ENCODE results near the gene TTC23L.
"Not testable (repeated sequence)": the region's sequence is repeated elsewhere in the genome, so short reads cannot be mapped to it uniquely, and the experiment has no call there.

TTC23L gene, protein sequence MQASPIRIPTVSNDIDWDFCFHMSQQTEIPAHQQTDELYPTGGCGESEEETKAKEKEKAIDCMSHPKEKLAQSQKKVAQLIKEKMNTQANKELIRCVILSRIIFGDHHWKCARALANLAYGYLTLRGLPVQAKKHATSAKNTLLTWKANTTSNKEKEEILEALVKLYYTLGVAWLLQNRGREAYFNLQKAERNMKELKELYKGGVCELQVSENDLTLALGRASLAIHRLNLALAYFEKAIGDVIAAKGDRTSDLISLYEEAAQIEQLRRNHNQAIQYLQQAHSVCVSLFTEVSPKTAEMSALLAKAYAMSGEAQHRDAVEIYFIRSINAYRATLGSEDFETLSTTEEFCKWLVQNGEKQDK

DNA sequence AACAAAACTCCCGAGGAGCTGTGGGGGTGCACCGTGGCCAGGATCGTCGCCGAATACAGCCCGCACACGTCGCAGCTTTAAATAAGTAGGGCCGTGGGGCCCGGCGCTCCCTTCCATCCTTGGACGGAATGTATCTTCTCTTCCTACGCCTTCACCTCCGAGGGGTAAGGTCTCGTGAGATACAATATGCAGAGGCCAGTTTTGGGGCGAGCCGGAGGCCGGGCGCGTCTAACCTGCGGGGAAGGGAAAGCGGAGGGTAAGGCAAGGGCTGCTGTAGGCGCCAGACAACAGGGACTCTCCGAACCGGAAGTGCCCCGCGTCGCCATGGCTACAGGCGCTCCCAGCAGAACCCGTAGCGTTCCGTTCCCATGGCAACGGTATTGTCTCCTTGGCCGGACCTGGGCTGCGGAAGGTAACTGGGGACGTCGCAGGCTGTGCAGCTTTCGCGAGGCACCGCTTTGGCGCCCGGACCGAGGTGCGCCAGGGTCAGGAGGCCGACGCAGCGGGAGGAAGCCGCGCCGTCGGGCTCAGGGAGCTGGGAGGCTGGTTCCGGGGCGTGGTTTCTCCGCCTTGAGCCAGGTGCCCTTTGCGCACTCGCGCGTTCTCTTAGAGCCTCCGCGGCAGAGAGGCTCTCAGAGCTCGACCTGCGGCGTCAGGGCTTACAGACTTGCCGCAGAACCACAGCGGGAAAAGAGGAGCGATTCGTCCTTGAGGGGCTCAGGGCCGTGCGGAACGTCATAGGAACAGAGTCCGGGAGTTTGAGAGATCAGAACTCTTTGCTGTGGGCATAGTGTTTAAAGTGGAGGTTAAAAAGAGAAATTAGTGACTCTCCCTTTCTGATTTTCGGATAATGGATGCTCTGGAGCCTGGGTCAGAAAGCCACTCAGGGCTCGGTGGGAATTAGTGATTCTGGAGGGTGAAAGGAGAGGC lies at the start of gene TTC23L:
Gene TTC23L (plus strand): TSS at position 380 of the 930 bp plus-strand sequence. CDS start 1,508 bp downstream, outside the sequence.
- DNase-seq (ENCODE audit: low read depth) = peak; percentile 81

DNA sequence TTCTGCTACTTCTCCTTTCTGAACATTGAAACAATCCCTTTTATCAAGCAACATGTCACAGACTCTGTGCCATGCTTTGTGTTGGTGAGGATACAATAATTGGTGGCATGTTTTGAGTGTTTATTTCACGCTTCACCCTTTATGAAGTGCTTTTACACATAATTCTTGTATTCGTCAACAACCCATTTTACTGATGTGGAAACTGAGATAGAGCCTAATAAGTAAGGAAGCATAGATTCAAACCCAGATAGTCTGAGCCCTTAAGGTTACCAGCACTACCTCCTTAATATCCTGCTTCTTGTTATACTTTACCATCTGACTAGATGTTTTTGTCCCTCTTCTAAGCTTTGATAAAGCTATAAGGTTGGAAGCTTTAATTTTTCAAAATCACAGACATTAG lies 49.3 kb upstream of the TTC23L start:
- no peak for DNase-seq (ENCODE audit: low read depth)

DNA sequence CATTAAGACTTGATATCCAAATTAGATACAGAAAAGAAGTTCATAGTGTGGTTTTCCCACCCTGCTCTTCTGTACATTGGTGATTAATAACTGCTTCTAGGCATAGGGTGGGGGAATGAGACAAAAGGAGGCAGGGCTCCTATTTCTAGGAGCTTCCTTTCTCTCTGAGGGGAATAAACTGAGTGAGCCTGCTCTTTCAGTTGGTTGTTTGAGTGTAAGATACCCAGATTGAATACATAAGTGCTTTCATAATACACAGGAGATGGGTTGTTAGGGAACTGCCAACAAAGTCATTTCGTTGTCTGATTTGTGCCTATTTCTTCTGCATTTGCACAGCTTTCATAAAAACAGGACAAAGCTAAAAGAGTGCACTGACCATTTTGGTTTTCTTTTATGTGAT lies 48.9 kb upstream of the TTC23L start:
- DNase-seq (ENCODE audit: low read depth) = no peak

DNA sequence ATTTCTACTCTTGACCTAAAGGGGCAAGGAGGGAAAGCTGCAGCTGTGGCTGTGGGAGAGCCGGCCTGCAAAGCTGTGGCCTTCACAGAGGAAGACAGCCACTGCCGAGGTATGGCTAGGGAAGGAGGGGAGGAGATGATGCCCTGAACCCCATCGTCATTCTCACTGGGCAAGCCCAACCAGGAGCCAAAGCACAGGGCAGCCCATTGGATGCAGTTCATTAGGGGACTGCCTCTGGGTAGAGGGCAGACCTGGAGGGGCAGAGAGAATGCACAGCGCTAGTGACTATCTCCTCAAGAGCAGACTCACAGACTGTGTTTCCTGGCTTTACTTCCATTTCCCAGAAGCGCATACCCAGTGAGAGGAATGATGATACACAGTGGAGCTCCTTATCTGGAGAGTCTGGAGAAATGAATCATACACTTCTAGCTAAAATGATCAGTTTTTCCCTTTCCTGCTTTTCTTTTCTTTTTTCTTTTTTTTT lies 47.2 kb upstream of the TTC23L start:
- DNase-seq (ENCODE audit: low read depth) = no peak

DNA sequence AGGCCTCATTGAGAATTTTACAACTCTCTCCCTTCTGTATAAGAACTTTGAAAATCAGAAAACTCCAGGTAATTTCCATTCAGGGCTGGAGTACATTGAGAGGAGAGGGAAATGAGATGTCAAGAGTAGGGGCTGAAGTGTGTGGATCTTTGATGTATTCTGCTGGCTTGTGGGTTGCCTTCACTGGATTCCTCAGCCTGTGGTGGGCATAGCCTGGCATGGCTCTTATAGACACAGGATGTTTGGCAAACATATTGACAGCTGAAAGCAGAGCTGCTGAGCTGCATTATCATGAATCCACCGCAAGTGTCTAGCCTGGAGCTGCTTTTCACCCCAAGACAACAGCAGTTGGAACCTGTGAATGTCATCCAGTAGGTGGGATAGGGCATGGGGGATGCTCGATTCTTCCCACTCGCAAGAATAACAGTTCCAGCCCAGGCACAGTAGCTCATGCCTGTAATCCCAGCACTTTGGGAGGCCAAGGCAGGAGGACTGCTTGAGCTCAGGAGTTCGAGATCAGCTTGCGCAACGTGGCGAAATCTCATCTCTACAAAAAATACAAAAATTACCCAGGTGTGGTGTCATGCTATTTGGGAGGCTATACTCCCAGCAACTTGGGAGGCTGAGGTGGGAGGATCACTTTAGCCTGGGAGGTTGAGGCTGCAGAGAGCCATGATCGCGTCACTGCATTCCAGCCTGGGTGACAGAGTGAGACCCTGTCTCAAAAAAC lies 36.0 kb upstream of the TTC23L start:
- DNase-seq (ENCODE audit: low read depth) = no peak

DNA sequence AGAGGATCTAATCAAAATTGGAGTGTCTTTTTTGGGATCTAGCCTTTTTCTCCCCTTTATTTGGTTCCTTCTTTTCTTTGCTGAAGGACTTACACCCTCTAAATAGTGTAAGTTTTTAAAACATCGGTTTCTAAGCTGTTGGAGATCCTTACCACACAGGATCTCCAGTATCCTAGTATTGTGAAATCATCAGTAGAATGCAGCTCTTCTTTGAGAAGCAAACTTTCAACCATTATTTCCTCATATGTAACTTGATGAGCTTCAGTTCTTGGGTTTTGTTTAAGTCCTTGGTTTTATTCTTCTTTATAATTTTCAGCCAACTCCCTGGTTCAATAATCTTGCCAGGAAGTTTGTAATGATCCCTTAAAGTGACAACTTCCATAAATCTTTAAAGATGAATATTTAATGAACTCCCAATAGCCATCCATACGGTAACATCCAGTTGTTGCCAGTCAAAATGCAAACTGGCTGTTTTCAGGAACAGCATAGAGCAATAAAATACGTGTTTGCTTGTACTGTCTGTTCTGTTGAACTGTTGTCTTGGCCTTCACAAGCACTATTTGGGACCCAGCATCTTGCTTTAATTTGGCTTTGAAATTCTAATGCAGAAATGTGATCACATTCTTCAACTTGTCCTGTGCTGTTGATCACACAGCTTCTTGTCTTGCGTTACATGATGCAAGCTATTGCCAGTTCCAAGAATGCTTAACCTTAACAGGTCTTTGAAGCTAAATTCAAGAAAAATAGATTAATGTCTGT lies 34.8 kb upstream of the TTC23L start:
- DNase-seq (ENCODE audit: low read depth) = no peak

DNA sequence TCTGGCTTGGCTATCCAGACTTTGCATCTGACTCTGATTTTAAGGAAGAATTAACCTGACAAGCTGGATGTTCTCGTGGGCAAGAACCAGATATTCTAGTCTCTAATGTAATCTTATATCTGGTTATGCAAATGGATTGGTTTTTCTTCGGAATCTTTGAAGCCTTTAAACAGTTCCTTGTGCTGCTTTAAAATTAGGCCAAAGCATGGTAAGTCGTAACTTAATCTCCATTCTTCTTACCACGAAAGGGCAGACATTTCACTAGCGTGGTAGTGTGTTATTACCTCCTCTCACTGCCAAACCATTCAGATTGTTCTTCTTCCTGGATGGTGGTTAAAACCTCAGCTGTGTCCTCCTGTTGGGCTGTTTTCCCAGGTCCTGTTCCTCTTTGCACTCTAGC lies 34.1 kb upstream of the TTC23L start:
- DNase-seq (ENCODE audit: low read depth) = no peak

DNA sequence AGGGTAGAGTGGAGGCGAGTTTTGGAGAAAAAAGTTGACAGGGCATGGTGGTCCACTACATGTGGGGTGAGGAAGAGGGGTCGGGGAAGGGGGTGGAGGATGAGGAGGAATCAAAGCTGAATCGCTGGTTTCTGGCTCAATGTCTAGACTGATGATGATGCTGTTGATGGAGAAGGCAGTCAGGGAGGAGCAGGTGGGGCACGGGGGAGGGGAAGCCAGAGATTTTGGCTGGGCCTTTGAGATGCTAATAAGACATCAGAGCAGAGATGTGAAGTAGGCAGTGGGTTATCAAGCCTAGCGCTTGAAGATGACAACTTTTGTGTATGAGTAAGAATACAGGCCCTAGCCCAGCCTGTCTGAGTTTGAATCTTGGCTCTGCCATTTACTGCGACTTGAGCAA lies 32.4 kb upstream of the TTC23L start:
- no peak for DNase-seq (ENCODE audit: low read depth)

DNA sequence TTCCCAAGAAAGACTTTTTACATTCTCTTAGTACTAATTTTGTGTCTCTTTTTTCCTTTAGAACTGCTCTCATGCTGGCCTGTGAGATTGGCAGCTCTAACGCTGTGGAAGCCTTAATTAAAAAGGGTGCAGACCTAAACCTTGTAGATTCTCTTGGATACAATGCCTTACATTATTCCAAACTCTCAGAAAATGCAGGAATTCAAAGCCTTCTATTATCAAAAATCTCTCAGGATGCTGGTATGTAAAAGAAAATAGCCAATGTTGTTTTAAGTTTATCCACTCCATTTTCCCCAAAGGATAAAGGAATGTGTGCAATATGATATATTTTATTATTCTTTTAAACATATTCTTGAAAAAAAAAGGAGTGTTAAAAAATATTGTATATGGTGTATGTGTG lies 27.3 kb upstream of the TTC23L start:
- DNase-seq (ENCODE audit: low read depth) = no peak

DNA sequence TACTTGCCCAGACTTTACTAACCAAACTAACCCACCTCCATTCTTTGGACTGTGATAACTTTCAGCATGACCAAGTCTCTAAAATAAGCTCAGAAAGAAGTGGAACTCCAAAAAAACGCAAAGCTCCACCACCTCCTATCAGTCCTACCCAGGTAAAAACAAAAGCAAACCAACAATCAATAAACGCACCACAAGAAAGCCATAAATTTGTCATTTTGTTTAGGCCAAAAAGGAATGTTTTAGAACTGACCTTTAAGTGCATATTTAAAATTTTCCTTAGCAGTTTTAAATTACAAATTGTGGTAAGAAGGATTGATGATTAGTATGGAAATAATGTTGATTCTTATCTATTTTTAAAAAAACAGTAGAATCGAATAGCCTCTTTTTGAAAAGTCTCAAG lies 25.5 kb upstream of the TTC23L start:
- DNase-seq (ENCODE audit: low read depth) = no peak

DNA sequence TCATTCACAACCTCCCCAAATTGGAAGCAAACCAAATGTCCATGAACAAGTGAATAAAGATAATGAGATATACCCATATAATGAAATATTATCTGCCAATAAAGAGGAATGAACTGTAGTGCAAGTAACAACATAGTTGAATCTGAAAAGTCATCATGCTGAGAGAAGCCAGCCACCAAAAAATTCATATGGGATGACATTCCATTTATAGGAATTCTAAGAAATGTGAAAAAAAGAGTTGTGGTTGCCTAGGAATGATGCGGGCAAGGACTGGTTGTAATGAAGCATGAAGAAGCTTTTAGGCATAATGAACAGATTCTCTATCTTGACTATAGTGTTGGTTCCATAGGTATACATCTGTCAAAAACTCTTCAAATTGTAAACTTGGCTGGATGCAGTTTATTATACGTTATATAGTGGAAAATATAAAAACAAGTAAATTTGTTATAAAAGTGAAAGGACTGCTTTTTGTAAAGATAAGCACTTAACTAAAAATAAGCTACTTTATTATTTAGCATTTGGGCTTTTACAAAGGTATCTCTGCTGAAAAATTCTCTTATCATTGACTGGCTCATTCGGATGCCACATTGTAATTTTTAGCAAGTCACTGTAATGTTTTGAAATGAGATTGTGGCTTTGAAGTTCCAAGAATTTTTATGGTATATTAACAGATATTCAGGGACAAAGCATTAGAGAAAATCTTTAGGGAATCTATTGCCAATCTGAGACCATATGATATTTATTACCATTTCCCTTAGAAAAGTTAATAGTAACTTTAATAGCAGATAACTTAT lies 21.2 kb upstream of the TTC23L start:
- DNase-seq (ENCODE audit: low read depth) = no peak

DNA sequence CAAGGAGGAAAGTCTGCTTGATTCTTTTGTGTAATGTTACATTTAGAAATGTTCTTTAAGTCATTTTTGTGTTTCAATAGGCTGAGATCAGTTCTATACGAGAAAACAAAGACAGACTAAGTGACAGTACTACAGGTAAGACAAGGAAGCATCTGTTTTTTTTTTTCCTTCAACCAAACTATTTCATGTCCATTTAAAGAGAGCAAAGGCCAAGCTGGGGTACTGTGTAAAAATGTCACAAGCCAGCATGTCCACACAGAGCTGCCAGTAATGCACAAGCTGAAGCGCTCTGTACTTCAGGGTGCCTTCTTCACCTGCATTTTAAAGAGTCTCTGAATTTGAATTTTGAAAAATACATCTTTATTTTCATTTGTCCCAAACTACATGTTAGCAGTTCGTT lies 20.2 kb upstream of the TTC23L start:
- DNase-seq (ENCODE audit: low read depth) = no peak

DNA sequence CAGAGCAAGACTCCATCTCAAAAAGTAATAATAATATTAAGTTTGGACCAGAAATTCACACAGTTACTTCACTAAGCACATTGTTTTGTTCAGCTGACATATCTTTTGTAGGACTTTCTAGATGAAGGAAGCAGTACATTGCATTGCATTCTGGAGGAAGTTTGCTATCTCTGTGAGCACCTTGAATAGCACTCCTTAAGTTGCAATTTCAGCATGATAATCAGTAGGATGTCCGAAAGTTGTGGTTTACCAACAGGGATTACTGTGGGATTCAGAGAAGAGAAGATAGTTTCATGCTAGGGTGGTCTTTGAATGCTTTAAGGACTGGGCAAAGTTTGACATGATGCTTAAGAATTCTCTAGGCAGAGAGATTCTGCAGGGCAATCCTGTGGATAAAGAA lies 18.4 kb upstream of the TTC23L start:
- no peak for DNase-seq (ENCODE audit: low read depth)

DNA sequence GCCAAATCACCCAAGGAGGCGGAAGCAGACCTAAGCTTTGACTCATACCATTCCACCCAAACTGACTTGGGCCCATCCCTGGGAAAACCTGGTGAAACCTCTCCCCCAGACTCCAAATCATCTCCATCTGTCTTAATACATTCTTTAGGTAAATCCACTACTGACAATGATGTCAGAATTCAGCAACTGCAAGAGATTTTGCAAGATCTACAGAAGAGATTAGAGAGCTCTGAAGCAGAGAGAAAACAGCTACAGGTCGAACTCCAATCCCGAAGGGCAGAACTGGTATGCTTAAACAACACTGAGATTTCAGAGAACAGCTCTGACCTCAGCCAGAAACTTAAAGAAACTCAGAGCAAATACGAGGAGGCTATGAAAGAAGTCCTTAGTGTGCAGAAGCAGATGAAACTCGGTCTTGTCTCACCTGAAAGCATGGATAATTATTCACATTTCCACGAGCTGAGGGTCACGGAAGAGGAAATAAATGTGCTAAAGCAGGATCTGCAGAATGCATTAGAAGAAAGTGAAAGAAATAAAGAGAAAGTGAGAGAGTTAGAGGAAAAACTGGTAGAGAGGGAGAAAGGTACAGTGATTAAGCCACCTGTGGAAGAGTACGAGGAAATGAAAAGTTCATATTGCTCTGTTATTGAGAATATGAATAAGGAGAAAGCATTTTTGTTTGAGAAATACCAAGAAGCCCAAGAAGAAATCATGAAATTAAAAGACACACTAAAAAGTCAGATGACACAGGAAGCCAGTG lies 15.8 kb upstream of the TTC23L start:
- DNase-seq (ENCODE audit: low read depth) = no peak

DNA sequence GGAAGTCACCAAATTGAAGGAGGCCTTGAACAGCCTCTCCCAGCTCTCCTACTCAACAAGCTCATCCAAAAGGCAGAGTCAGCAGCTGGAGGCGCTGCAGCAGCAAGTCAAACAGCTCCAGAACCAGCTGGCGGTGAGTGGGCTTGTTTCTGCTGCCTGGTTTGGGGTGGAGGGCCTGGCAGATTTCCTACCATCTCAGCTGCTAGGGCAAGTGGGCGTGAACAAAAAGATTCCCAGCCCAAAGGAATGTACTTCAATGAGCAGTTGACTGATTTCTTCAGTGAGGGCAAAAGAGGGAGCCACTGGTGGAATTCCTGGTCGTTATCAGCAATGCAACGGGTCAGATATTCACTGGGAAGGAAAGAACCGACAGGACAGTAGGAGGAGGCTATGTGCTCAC lies 12.6 kb upstream of the TTC23L start:
- DNase-seq (ENCODE audit: low read depth) = no peak

DNA sequence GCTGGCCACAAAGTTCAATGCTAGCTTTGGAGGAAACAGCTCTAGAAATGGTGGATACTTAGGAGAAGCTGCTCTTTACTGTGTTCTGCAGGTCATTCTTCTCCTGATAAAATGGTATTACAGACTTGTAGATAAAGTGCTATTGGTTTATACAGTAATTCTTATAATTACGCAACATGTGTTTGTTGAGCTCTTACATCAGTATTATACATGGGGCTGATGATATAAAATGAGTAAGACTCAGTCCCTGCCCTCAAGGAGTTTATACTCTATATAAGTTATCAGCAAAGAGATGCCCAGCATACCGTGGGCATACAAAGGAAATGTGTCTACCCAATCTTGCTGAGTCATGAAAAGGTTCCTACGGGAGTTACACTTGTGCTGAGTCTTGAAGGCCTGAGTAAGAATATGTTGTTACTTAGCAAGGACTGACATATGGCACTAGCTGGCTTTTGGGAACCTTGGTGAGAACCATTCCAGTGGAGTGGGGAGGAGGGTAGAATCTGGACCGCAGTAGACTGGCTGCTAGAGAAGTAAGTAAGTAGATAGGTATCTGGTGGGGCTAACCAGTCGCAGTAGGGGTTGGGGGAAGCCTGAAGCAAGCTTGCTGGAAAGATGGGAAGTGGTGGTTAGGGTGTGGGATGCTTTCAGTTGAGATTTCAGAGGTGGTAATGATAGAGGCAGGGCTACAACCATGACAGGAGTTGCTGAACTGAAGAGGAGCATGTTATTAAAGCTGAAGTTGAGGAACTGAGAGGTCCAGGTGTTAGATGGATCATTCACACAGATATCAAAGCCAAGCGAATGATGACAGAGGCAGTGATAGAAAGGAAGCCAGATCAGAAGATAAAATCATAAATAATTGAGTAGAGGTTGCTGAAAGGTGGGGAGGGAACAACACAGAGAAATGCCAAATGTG lies 11.1 kb upstream of the TTC23L start:
- no peak for DNase-seq (ENCODE audit: low read depth)

DNA sequence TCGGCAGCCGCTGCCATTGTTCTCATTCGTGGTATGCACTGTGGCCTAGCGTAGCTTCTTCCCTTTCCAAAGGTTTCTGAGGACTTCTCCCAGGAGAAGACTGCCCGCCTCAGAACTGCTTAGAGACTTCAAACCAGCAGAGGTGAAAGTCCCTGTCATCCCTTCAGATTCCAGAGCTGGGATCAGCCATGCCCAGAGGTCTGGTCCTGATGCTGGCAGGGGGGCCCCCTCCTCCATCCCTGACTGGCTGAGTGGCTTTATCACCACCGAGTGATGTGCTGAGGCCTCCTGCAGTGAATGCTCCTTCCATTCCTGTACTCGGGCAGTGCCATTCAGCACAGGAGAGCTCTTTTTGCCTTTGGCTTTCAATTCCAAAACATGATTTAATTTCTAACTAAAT lies 8.1 kb upstream of the TTC23L start:
- not testable (repeated sequence) for DNase-seq (ENCODE audit: low read depth)

DNA sequence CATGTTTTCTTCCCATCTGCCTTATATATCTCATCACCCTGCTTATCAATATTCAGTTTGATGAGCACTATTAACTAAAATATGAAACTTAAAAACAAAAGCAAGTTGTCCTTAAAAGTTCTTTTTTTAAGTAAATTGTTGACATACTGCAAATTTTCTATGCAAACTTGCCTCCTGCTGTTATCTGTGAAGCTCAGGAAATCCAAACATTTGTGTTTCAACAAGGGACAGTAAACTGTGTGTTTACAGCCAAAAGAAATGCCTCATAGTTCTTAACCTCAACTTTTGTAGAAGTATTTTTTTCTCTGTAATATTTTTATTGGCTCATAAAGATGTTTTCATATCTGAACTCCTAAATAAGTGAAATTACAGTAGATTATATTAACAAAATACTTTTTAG lies 7.7 kb upstream of the TTC23L start:
- DNase-seq (ENCODE audit: low read depth) = no peak

DNA sequence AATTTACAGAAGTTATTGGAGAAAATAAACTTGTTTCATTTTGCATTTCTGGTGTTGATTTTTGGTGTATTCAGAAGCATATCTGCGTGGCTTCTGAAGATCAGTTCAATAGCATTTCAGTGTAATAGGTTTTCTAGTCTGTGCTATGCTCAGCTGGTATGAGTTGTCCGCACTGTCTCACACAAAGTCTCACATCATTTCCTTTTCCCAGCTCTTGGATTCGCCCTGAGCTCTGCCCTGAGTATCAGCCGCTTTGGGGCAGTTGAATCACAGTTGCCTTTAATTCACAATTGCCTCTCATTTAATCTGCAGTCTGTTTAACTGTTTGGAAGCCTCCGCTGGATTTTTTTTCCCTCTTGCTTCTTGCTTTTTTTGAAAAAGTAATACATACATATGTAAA lies 6.4 kb upstream of the TTC23L start:
- DNase-seq (ENCODE audit: low read depth) = no peak
